HCT116 (cell line): ENCODE results near the gene MXRA8. TPM values are rescaled to one million over a fixed set of nuclear protein-coding genes. Genes with fewer than 3 reads are reported as not detected.

Source experiments
- ATAC-seq: fragments of 200-7000 bp; cut with Tn5 transposase; 2 replicates; pipeline ENCODE4 v1.9.1; 2020; ENCODE audit warnings: mild to moderate bottlenecking, moderate library complexity
- BruUV-seq: library from RNA; stranded (reverse); fragments of 400-500 nt; replicated peaks from 2 replicates; lab custom pipeline; 2021; lab: Mats Ljungman, UMichigan
- CTCF ChIA-PET: fragments of 300-600 bp; sonication (Branson Sonifier 250); formaldehyde crosslinking; loops from one replicate; lab custom pipeline; 2021; ENCODE audit warnings: antibody characterized with exemption; lab: Charles Lee
- POLR2A ChIA-PET: fragments of 300-600, 350-600 bp; sonication (Branson Sonifier 250); formaldehyde crosslinking; loops from one replicate; lab custom pipeline; 2021; ENCODE audit warnings: antibody characterized with exemption; lab: Charles Lee
- RAD21 ChIA-PET, 2 experiments: fragments of 300-600 bp; sonication (Branson Sonifier 250); formaldehyde crosslinking; loops; one replicate each; lab custom pipeline; 2023; ENCODE audit warnings: low total read pairs in 2 of 2; ENCODE audit not compliant: uncharacterized antibody in 2 of 2, unreplicated experiment in 2 of 2, low non-redundant PET in 1 of 2; lab: Charles Lee
- DNase-seq: peaks from one replicate; pipeline ENCODE4 v3.0.0-alpha.2; 2010; ENCODE audit warnings: low read depth, low spot score
- H2AFZ ChIP-seq: fragments of 200-600 bp; shearing (Covaris generic), sonication (generic); 2 replicates; pipeline ENCODE4 v1.6.1; 2017; ENCODE audit warnings: low read depth, mixed run types, mixed read lengths, antibody characterized with exemption, low read length; ENCODE audit not compliant: poor library complexity, severe bottlenecking
- H3K27ac ChIP-seq: 2 replicates; pipeline ENCODE4 v1.5.1; 2012; ENCODE audit warnings: low read depth, low read length
- H3K27me3 ChIP-seq: fragments of 200-600 bp; sonication (generic); 2 replicates; pipeline ENCODE4 v1.6.1; 2016; ENCODE audit warnings: mixed run types, low read length, mixed read lengths; ENCODE audit not compliant: insufficient read depth
- H3K36me3 ChIP-seq, 2 experiments: fragments of 200-500 bp in 1 of 2; fragments of 200-600 bp in 1 of 2; sonication (Bioruptor generic) in 1 of 2; sonication (generic) in 1 of 2; 2 replicates each; pipeline versions ENCODE4 v1.5.1 to v1.6.1; 2014 to 2016; ENCODE audit warnings: low read length in 2 of 2, inconsistent platforms in 1 of 2, mixed read lengths in 1 of 2, mixed run types in 1 of 2; ENCODE audit not compliant: insufficient read depth in 2 of 2, control insufficient read depth in 1 of 2
- H3K4me1 ChIP-seq, 2 experiments: fragments of 200-600 bp in 1 of 2; sonication (generic) in 1 of 2; 2 replicates each; pipeline versions ENCODE4 v1.5.1 to v1.6.1; 2012 to 2017; ENCODE audit warnings: low read length in 2 of 2, inconsistent platforms in 1 of 2, mild to moderate bottlenecking in 1 of 2, mixed read lengths in 1 of 2, mixed run types in 1 of 2, moderate library complexity in 1 of 2; ENCODE audit not compliant: insufficient read depth in 2 of 2, control insufficient read depth in 1 of 2
- H3K4me2 ChIP-seq: fragments of 200-600 bp; sonication (generic); 2 replicates; pipeline ENCODE4 v1.6.1; 2017; ENCODE audit warnings: mixed run types, low read length, mixed read lengths
- H3K4me3 ChIP-seq, 2 experiments: fragments of 200-600 bp in 1 of 2; sonication (generic) in 1 of 2; replicated peaks in 1 of 2; 2 replicates each; pipeline ENCODE4 v1.5.1; 2011 to 2016; ENCODE audit warnings: low read length in 2 of 2, control low read depth in 1 of 2, low read depth in 1 of 2, mild to moderate bottlenecking in 1 of 2, mixed read lengths in 1 of 2, mixed run types in 1 of 2
- H3K79me2 ChIP-seq: fragments of 200-600 bp; sonication (generic); 2 replicates; pipeline ENCODE4 v1.6.1; 2017; ENCODE audit warnings: mild to moderate bottlenecking, mixed run types, low read length, moderate library complexity, mixed read lengths; ENCODE audit not compliant: insufficient read depth
- H3K9ac ChIP-seq: fragments of 200-600 bp; sonication (generic); 2 replicates; pipeline ENCODE4 v1.6.1; 2016; ENCODE audit warnings: low read length, mixed read lengths
- H3K9me2 ChIP-seq: fragments of 200-600 bp; sonication (generic), shearing (Covaris generic); 2 replicates; pipeline ENCODE4 v1.6.1; 2017; ENCODE audit warnings: mixed run types, mild to moderate bottlenecking, moderate library complexity; ENCODE audit not compliant: insufficient read depth
- H3K9me3 ChIP-seq, 2 experiments: fragments of 200-500 bp in 1 of 2; fragments of 200-600 bp in 1 of 2; sonication (Bioruptor generic) in 1 of 2; sonication (generic) in 1 of 2; 2 replicates each; pipeline ENCODE4 v1.6.1; 2014 to 2017; ENCODE audit warnings: low read length in 2 of 2, mixed read lengths in 2 of 2, inconsistent platforms in 1 of 2, low read depth in 1 of 2, mild to moderate bottlenecking in 1 of 2, mixed run types in 1 of 2, moderate library complexity in 1 of 2; ENCODE audit not compliant: control insufficient read depth in 1 of 2, insufficient read depth in 1 of 2
- H4K20me1 ChIP-seq: fragments of 200-600 bp; sonication (generic), shearing (Covaris generic); 2 replicates; pipeline ENCODE4 v1.6.1; 2017; ENCODE audit warnings: mixed run types, mild to moderate bottlenecking, moderate library complexity; ENCODE audit not compliant: insufficient read depth
- CEBPB ChIP-seq: IDR thresholded peaks from 2 replicates; pipeline ENCODE4 v1.6.1; 2012; ENCODE audit warnings: low read depth
- EGR1 ChIP-seq: IDR thresholded peaks from 2 replicates; pipeline ENCODE4 v1.6.1; 2012; ENCODE audit warnings: low read depth
- EZH2 ChIP-seq: fragments of 200-600 bp; sonication (generic); IDR thresholded peaks from 2 replicates; pipeline ENCODE4 v1.6.1; 2017; ENCODE audit warnings: antibody characterized with exemption, mixed run types
- FOSL1 ChIP-seq: IDR thresholded peaks from 2 replicates; pipeline ENCODE4 v1.6.1; 2012; ENCODE audit warnings: low read depth
- JUND ChIP-seq: IDR thresholded peaks from 2 replicates; pipeline ENCODE4 v1.6.1; 2012
- POLR2A ChIP-seq: IDR thresholded peaks from 2 replicates; pipeline ENCODE4 v1.7.0; 2011; ENCODE audit warnings: borderline replicate concordance; ENCODE audit not compliant: insufficient read depth, insufficient read length; ENCODE audit errors: extremely low read depth
- POLR2AphosphoS5 ChIP-seq: IDR thresholded peaks from 2 replicates; pipeline ENCODE4 v1.6.1; 2011; ENCODE audit warnings: mild to moderate bottlenecking, low read depth, low read length, moderate library complexity
- RAD21 ChIP-seq: IDR thresholded peaks from 2 replicates; pipeline ENCODE4 v1.6.1; 2012; ENCODE audit warnings: low read depth, mild to moderate bottlenecking
- TCF7L2 ChIP-seq: IDR thresholded peaks from 2 replicates; pipeline ENCODE4 v1.7.0; 2011; ENCODE audit warnings: borderline replicate concordance, inconsistent platforms; ENCODE audit not compliant: insufficient read depth, insufficient read length; ENCODE audit errors: extremely low read depth
- ZFX ChIP-seq: fragments of 450-650 bp; IDR thresholded peaks from 2 replicates; pipeline ENCODE4 v1.6.1; 2017
- ZNF274 ChIP-seq: fragments of 200-500 bp; sonication (Bioruptor generic); IDR thresholded peaks from 2 replicates; pipeline ENCODE4 v1.6.1; 2014; ENCODE audit warnings: mild to moderate bottlenecking, low read depth, low read length, inconsistent platforms
- intact Hi-C: fragments of 100-400 bp; cut with micrococcal nuclease; formaldehyde crosslinking; loops from 2 replicates; pipeline ENCODE4 v1.10.0; 2022
- total RNA-seq: library from RNA; stranded (reverse); gene quantifications from one replicate; pipeline ENCODE4 v1.2.1, GENCODE V29; 2021; ENCODE audit not compliant: unreplicated experiment
- TF ChIP-seq, protein P1 (sequence below): IDR thresholded peaks from 2 replicates; pipeline ENCODE4 v1.6.1; 2012

MXRA8 gene
- total RNA-seq, 1 experiment from 2014 or later, result 0.74 TPM

- peaks cover 88% of the 10 kb centered on the region for H3K79me2 ChIP-seq
- H2AFZ ChIP-seq, result no peak overlapping the region
- CTCF ChIA-PET, result no interaction called here
- intact Hi-C loops, result no loop called here
- peak overlapping the region; percentile 29; the same call in 1 of the 2 replicates for H3K27ac ChIP-seq
- H3K4me1 ChIP-seq, result peaks cover 20 to 42% of the 10 kb centered on the region in 2 experiments
- H3K9me3 ChIP-seq, result no peaks in the 10 kb centered on the region
- POLR2A ChIA-PET, result no interaction called here
- DNase-seq (no peak), ATAC-seq (no peak)
- H3K9me2 ChIP-seq, result no peaks in the 10 kb centered on the region
- peaks cover 19 to 39% of the 10 kb centered on the region in 2 experiments for H3K36me3 ChIP-seq
- H3K4me2 ChIP-seq, result no peak overlapping the region
- BruUV-seq, result no TSS peak
- H3K9ac ChIP-seq, result no peak overlapping the region
- H3K4me3 ChIP-seq, result no peak overlapping the region
- no peaks in the 10 kb centered on the region for H3K27me3 ChIP-seq
- RAD21 ChIA-PET, result no interaction called here
- TF ChIP-seq, protein P1, sequence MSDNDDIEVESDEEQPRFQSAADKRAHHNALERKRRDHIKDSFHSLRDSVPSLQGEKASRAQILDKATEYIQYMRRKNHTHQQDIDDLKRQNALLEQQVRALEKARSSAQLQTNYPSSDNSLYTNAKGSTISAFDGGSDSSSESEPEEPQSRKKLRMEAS, result no peak
- no peak for TF ChIP-seq TCF7L2
- no peak for TF ChIP-seq POLR2AphosphoS5
- no peak for TF ChIP-seq POLR2A
- TF ChIP-seq CEBPB, result no peak
- TF ChIP-seq ZNF274, result no peak
- no peak for TF ChIP-seq RAD21
- no peak for TF ChIP-seq EZH2
- TF ChIP-seq FOSL1, result no peak
- TF ChIP-seq JUND, result no peak
- TF ChIP-seq EGR1, result no peak
- no peak for TF ChIP-seq ZFX
- peaks cover 5% of the 10 kb centered on the region; the same call in 1 of the 2 replicates for H4K20me1 ChIP-seq
These were observed 44.7 kb downstream of the MXRA8 start for GRCh38 chr1:1313500-1314236.
